Measurements from ENCODE around the gene FOXC1.

The FOXC1 gene

GRCh38 chr6:1609648-1610496, at the start of gene FOXC1:
Gene FOXC1 (plus strand): TSS chr6:1609915. CDS start chr6:1610446, 531 bp downstream.
- peak in 1 of 2 donors; percentile 7 for DNase-seq

- DNase-seq = no peak
Measured at GRCh38 chr6:1560281-1561058, 49.2 kb upstream of the FOXC1 start.

- DNase-seq = no peak
Measured at GRCh38 chr6:1561355-1561754, 48.4 kb upstream of the FOXC1 start.

GRCh38 chr6:1562171-1562955, 47.4 kb upstream of the FOXC1 start:
- DNase-seq = no peak

DNA sequence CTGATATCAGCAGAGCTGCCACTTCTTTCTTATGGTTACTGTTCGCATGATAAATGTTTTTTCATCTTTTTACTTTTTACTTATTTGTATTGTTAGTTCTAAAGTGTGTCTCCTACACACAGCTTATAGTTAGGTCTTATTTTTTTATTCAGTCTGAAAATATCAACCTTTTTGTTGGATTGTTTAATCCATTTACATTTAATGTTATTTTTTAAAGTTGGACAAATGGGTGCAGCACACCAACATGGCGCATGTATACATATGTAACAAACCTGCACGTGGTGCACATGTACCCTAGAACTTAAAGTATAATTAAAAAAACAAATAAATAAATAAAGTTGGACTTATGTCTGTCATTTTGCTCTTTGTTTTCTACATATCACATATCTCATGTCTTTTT, 40.3 kb upstream of the FOXC1 start:
- no peak for DNase-seq

DNA sequence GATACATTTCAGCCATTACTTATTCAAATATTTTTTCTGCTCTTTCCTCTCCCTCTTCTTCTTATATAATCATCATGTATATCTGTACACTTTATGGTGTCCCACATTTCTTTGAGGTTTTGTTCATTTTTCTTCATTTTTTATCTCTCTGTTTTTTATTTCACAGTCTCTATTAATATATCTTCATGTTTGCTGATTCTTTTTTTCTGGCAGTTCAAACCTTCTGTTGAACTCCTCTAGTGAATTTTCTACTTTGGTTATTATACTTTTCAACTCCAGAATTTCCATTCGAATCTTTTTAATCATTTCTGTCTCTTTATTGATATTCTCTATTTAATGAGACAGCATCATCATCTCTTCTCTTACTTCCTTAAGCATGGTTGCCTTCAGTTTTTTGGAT, 38.9 kb upstream of the FOXC1 start:
- DNase-seq = no peak

DNA sequence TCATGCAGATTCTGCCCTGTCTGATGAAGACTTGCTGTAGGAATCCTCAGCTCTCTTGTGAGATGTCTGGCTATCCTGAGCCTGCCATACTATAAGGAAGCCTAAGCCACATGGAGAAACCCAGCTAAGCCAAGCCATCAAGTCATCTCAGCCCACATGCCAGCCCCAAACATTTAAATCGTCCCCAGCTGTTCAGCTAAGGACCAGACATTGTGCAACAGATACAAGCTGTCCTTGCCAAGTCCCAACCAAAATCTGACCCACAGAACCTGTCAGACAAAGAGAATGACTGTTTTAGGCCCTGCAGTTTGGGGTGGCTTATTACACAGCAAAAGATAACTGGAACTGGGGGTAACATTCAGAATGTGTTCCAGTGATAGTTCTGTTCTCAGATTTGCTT, 36.8 kb upstream of the FOXC1 start:
- no peak for DNase-seq

DNA sequence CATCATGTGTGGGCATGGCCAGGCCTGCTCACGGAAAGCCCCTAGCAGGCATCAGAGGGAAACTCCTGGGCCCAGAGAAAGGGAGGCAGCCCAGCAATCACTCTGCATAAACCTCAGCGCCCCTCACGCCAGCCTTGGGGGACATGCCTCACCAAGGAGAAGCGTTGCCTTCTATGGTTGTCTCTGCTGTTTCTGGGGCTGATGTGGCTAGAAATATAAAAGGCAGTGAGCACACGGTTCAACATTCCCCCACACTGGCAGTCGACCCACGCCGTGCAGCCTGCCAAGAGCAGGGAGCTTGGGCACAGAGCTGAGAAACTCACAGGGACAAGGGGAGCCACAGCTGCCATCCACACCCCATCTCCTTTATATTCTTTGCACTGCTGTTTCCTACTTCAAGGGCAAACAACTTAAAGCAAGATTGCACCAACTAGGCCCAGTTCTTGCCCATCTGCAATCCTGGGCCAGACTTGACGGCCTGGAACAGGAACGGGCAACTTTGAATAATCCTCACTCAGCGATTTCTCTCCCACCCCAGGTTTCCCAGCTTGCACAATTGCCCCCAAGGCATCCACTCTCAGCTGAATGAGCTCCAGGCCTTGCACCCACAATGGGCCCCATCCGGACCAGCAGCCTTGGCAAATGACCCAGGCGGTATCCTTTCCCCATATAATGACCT, 35.5 kb upstream of the FOXC1 start:
- DNase-seq = peak; percentile 32 to 45

- no peak for DNase-seq
Measured at GRCh38 chr6:1574890-1575209, 34.9 kb upstream of the FOXC1 start.

DNA sequence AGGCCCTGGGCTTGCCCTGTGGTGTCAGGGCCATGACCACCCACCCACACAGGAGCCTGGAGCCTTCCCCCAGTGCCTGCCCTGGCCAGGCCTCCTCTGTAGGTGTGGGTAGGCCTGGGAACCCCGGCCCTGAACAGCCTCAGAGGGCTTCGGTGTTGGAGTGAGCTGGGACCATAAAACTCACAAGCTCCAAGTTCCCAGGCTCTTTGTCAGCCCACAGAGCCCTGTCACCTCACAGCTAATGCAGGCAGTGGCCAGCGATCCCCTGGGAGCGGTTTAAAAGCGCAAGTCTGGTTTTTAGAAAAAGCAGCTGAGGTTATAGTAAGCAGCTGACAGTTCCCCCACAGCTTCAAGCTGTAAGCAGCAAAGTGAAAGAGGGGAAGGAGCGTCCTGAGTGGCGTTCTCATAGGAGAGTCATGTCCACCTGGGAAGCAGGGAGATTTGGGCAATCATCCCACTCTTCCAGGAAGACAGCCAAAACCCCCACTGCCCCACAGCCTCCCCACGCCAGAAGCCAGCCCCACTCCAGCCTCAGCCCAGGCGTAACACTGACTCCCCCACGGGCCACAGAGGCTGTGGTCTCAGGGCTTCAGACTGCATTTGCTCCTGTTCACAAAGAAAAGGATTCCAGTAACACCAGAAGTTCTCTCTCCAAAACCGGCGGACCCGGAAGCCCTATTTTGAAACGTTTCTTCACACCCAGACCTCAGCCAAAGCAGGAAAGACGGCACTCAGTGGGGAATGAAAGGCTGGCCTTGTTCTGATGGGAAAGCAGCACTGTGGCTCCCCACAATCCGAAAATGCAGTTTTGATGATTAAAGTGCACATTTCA, 34.3 kb upstream of the FOXC1 start:
- DNase-seq = no peak

DNA sequence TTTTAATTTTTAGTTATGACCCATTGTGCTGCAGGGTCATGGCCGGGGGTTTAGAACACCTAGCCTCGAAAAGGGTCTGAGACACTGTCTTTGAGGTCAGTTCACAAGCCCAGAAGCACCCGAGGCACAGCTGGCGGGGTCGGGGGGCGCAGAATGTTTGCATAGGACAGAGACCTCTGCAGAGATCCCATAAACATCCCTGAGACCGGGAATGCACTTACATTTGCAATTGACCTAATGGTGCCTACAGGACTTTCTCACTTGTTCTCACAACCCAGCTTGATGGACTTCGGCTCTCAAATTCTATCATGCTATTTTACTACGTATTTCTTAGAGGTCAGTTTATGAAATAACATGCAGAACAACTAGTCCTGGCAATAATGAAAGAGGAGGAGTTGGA, 33.5 kb upstream of the FOXC1 start:
- no peak for DNase-seq

GRCh38 chr6:1576711-1577110, 33.0 kb upstream of the FOXC1 start:
- DNase-seq = no peak

DNA sequence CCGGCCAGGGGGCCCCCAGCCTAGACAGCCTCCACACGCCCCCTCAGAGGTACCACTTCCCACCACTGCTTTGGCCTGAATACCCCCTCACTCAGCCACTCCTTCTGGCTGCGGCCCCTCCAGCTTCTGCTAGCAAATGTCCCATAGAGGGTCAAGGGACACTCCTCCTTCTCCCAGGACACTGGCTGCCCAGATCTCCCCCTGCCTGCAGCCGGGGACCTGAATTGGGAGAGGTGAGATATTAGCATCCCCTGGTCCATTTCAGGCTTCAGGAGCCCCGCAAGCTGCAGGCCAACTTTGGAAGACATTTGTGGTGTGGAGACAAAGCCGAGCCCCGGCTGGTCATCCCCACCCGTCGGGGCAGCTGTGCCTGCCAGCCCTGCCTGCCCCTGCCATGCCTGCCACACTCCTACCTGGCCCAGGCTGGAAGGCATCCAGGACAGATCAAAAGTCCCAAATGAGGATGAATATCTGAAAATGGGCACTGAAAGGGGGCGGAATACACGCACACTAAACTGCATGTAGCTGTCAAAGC, 32.5 kb upstream of the FOXC1 start:
- DNase-seq = no peak

DNA sequence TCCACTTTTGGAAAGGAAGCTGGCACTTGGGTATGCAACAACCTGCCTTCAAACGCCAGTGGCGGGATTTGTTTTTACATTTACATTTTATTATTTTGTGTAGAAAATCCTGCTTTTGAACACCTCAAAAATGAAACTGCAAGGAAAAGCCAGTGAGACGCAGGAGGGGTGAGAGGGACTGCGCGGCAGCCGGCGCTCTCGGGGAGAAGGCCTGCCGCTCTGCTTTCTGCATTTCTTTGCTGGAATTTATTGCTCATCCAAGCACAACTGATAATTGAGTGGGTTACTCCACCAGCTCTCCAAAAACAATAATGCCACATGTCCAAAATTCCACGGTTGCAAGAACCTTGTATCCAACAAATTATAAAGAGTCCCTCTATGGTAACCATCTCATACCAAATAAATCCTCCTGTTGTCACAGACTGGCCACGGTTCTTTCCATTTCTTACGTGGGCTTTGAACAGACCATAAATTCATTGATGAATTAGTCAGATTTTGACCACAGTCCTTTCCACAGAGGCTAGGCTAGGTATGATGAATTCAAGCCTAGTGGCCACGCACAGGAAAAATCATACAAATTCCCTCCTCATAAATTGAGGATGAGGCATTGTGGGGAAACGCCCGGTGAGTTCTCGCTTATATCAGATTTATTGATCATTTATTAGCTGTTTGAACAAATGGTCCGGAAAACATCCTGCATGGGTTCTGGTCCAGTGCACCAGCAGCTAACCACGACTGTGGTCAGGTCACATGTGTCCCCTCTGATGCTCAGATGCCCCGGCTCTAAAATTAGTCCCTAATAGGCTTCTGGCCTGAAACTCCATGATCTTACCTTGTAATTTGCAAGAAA, 31.6 kb upstream of the FOXC1 start:
- DNase-seq = no peak

GRCh38 chr6:1579096-1579495, 30.6 kb upstream of the FOXC1 start:
- no peak for DNase-seq

DNA sequence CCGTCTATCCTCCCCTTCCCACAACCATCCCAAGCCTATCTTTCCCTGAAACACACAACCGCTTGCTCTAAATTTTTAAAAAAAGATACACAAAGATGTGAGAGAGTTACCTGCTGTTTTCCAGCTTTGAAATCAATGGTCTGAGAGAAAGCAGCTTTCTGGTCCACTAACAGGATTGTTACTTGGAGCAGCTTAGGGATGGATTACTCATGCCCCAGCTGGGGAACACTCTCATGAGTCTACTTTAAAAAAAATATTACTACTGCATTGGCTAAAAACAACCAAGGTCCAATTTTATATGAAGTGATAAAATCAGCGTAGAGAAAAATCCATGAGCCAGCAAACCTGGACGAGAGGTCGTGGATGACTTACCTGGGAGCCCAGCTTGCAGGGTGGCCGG, 29.6 kb upstream of the FOXC1 start:
- DNase-seq = no peak

- no peak for DNase-seq
Measured at GRCh38 chr6:1580585-1580984, 29.1 kb upstream of the FOXC1 start.

GRCh38 chr6:1581120-1581991, 28.4 kb upstream of the FOXC1 start:
- peak; percentile 36 to 51 for DNase-seq

DNA sequence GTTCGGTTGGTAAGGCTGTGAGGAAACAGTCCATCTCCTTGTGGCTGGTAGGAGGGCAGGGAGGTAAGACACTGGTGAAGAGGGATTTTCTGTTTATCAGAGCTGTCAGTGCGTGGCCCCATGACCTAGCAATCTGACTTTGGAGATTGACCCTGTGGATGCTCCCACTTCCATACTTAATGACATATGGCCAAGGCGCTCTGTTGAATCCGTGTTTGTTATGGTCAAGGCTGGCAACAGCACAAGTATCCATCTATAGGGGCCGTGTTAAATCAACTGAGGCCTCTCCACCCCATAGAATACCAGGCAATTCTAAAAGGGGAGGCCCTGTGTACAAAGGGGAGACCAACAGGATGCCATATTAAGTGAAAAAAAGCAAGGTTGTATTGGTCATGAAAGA, 25.6 kb upstream of the FOXC1 start:
- no peak for DNase-seq

Data from hippocampal formation (tissue), 2 donors.